B cell (primary cell): ENCODE measurements around the gene EGFL7. TPM values are rescaled to one million over a fixed set of nuclear protein-coding genes. Genes with fewer than 3 reads are reported as not detected.

ENCODE experiments used
- ATAC-seq: fragments of 200-7000 bp; cut with Tn5 transposase; one replicate; pipeline ENCODE4 v1.10.0; 2021; ENCODE audit warnings: low read depth, mild to moderate bottlenecking, moderate number of reproducible peaks, moderate library complexity
- CTCF ChIA-PET: fragments of 350-600 bp; sonication (Branson Sonifier 250); formaldehyde crosslinking; loops from one replicate; lab custom pipeline; 2021; ENCODE audit warnings: antibody characterized with exemption, inconsistent platforms; lab: Charles Lee
- POLR2A ChIA-PET: fragments of 350-600 bp; sonication (Branson Sonifier 250); formaldehyde crosslinking; loops from one replicate; lab custom pipeline; 2021; ENCODE audit warnings: antibody characterized with exemption; lab: Charles Lee
- DNase-seq: peaks from one replicate; pipeline ENCODE4 v3.0.0; 2013
- H2AFZ ChIP-seq: 2 replicates; pipeline ENCODE4 v1.6.1; 2012; ENCODE audit warnings: mild to moderate bottlenecking, low read depth, low read length; ENCODE audit not compliant: insufficient read depth, poor library complexity, severe bottlenecking
- H3K27ac ChIP-seq, 2 donors: 1 replicate in 1 of 2; 2 replicates in 1 of 2; pipeline ENCODE4 v1.5.1; 2012 to 2013; ENCODE audit warnings: low read length in 2 of 2, mild to moderate bottlenecking in 2 of 2, moderate library complexity in 1 of 2
- H3K27me3 ChIP-seq, 4 experiments: fragments of 200-600 bp in 1 of 4; sonication (generic) in 1 of 4; replicated peaks in 1 of 4; 1 replicate in 2 of 4; 2 replicates in 2 of 4; pipeline versions ENCODE4 v1.6.1 to v1.7.0; 2013 to 2016; ENCODE audit warnings: low read length in 3 of 4, mild to moderate bottlenecking in 2 of 4, mixed read lengths in 1 of 4, moderate library complexity in 1 of 4; ENCODE audit not compliant: insufficient read depth in 4 of 4, control insufficient read depth in 3 of 4; ENCODE audit errors: control extremely low read depth in 1 of 4
- H3K36me3 ChIP-seq, 2 experiments: replicated peaks in 1 of 2; 1 replicate in 1 of 2; 2 replicates in 1 of 2; pipeline versions ENCODE4 v1.6.1 to v1.7.1; 2013; ENCODE audit warnings: low read length in 1 of 2; ENCODE audit not compliant: insufficient read depth in 2 of 2, control insufficient read depth in 1 of 2; ENCODE audit errors: control extremely low read depth in 1 of 2, extremely low read depth in 1 of 2
- H3K4me1 ChIP-seq, 2 donors: fragments of 200-600 bp in 1 of 2; sonication (generic) in 1 of 2; 1 replicate in 1 of 2; 2 replicates in 1 of 2; pipeline versions ENCODE4 v1.5.1 to v1.6.1; 2013 to 2017; ENCODE audit warnings: low read length in 2 of 2; ENCODE audit not compliant: control insufficient read depth in 2 of 2, insufficient read depth in 2 of 2
- H3K4me2 ChIP-seq: replicated peaks from 2 replicates; pipeline ENCODE3; 2012; ENCODE audit warnings: mild to moderate bottlenecking, low read depth, low read length; ENCODE audit not compliant: poor library complexity, severe bottlenecking
- H3K4me3 ChIP-seq, 5 experiments: fragments of 200-600 bp in 1 of 5; sonication (generic) in 1 of 5; 1 replicate in 3 of 5; 2 replicates in 2 of 5; pipeline versions ENCODE4 v1.5.1 to v1.7.0; 2011 to 2016; ENCODE audit warnings: low read length in 4 of 5, mild to moderate bottlenecking in 4 of 5, low read depth in 2 of 5, control low read depth in 1 of 5, moderate library complexity in 1 of 5; ENCODE audit not compliant: insufficient read depth in 1 of 5; ENCODE audit errors: control extremely low read depth in 1 of 5, extremely low read depth in 1 of 5
- H3K79me2 ChIP-seq: fragments of 200-600 bp; sonication (generic); one replicate; pipeline ENCODE4 v1.6.0; 2016; ENCODE audit warnings: low read length; ENCODE audit not compliant: control insufficient read depth, insufficient read depth
- H3K9ac ChIP-seq: fragments of 200-600 bp; sonication (generic); 2 replicates; pipeline ENCODE4 v1.6.1; 2017; ENCODE audit warnings: mild to moderate bottlenecking, low read length, moderate library complexity
- H3K9me3 ChIP-seq, 3 donors: one replicate each; pipeline versions ENCODE4 v1.6.1 to v1.7.1; 2013; ENCODE audit warnings: low read length in 2 of 3; ENCODE audit not compliant: control insufficient read depth in 2 of 3, insufficient read depth in 1 of 3; ENCODE audit errors: control extremely low read depth in 1 of 3
- H4K20me1 ChIP-seq: 2 replicates; pipeline ENCODE4 v1.6.0; 2012; ENCODE audit warnings: mild to moderate bottlenecking, low read length; ENCODE audit not compliant: insufficient read depth, control insufficient read depth, poor library complexity, severe bottlenecking
- H3K27ac Mint-ChIP-seq: one replicate; pipeline ENCODE4 v1.8.0; 2021; ENCODE audit warnings: mixed read lengths
- H3K27me3 Mint-ChIP-seq: one replicate; pipeline ENCODE4 v1.8.0; 2021; ENCODE audit warnings: mixed read lengths
- H3K4me1 Mint-ChIP-seq: one replicate; pipeline ENCODE4 v1.8.0; 2021; ENCODE audit warnings: mixed read lengths
- H3K4me3 Mint-ChIP-seq: one replicate; pipeline ENCODE4 v1.8.0; 2021; ENCODE audit warnings: mixed read lengths
- H3K9me3 Mint-ChIP-seq: one replicate; pipeline ENCODE4 v1.8.0; 2022; ENCODE audit warnings: mixed read lengths; ENCODE audit not compliant: insufficient read depth
- CTCF ChIP-seq: fragments of 200-600 bp; IDR thresholded peaks from one replicate; pipeline ENCODE4 v1.8.0; 2022; ENCODE audit warnings: antibody characterized with exemption, mild to moderate bottlenecking
- EZH2 ChIP-seq: IDR thresholded peaks from 2 replicates; pipeline ENCODE4 v1.6.1; 2012; ENCODE audit warnings: borderline replicate concordance, low read depth, mild to moderate bottlenecking, moderate library complexity, low read length; ENCODE audit not compliant: insufficient read depth, poor library complexity, severe bottlenecking
- WGBS: methylation state at CpG from one replicate; pipeline ENCODE4 v1.1.5; 2013; ENCODE audit warnings: missing lambda C conversion rate; ENCODE audit not compliant: insufficient coverage; 5-methylcytosine and 5-hydroxymethylcytosine counted together
- intact Hi-C: fragments of 100-400 bp; cut with micrococcal nuclease; formaldehyde crosslinking; loops from one replicate; pipeline ENCODE4 v1.10.0; 2022
- polyA plus RNA-seq: library from polyadenylated mRNA; depleted of rRNA; stranded (reverse); fragments of >200 nt; gene quantifications from 2 replicates; pipeline ENCODE4 v1.2.3, GENCODE V29; 2012
- small RNA-seq: library from RNA; depleted of rRNA; stranded (forward); fragments of <200 nt; gene quantifications from one replicate; pipeline ENCODE3, GENCODE V24; 2012; ENCODE audit warnings: low replicate concordance, low read depth; ENCODE audit not compliant: insufficient read length
- total RNA-seq, 2 donors: library from RNA; stranded (reverse); fragments of 120-200 nt in 1 of 2; gene quantifications; 1 replicate in 1 of 2; 2 replicates in 1 of 2; pipeline versions ENCODE4 v1.2.3 to v1.2.4, GENCODE V29; 2013 to 2022

Gene EGFL7
- total and polyA plus RNA-seq, 2 donors (not counting 1 experiment from before 2014, with no cell fraction given): 0.34 TPM; not detected in 1

DNA sequence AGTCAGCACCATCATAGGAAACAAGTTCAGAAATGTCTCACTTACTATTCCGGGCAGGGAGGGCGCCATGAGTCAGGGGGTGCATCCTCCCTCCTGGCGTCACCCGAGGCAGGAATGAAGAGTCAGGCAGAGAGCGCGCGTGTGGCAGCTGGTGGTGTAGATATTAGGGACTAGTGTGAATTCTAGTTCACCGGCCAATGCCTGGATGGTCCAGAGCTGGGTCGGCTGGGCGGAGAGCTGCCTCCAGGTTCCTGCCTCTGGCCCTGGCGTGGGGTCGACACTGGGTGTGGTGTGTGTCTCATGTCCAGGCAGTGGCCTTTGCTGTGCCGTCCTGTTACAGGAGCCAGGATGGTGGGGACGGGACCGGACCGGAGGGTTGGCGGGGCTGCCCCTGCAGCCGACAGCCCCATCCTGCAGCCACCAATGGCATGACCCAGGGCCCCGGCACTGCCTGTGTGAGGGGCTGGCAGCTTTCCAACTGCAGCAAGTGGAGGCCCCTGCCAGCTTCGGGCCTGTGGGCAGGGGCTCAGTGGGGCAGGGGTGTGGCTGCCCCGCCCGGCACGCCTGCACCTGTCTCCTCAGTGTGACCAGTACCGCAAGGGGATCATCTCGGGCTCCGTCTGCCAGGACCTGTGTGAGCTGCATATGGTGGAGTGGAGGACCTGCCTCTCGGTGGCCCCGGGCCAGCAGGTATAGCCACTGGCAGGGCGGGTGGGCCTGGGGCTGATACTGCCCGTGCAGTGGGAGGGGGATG, 58.8 kb downstream of the EGFL7 start:
- POLR2A ChIA-PET: interaction anchor here (0.7 to 1.6 kb wide), 2 partner anchors 8 to 69 kb away, joined by 3 to 4 read pairs; no protein-coding TSS in a partner anchor

More for the DNA sequence above, 58.8 kb downstream of the EGFL7 start:
- Histone ChIP-seq H3K4me1 (peaks cover 20 to 38% of the 10 kb centered on the region in 2 donors), H3K36me3 (peaks cover 0 to 48% of the 10 kb centered on the region in 2 experiments), H3K27me3 (no peaks in the 10 kb centered on the region), H2AFZ (no peak overlapping the region), H3K9ac (no peak overlapping the region), H3K27ac (no peak overlapping the region), H3K9me3 (no peaks in the 10 kb centered on the region), H3K79me2 (peaks cover 22% of the 10 kb centered on the region), H3K4me3 (no peak overlapping the region), H3K4me2 (no peak overlapping the region), H4K20me1 (peaks cover 64% of the 10 kb centered on the region)
- 83% methylated on average over 30 of the region's 30 CpGs for WGBS
- TF ChIP-seq CTCF (no peak), EZH2 (no peak)
- peaks cover 38% of the 10 kb centered on the region for H3K4me1 Mint-ChIP-seq
- H3K9me3 Mint-ChIP-seq: no peaks in the 10 kb centered on the region
- CTCF ChIA-PET: no interaction called here
- no peak for ATAC-seq
- peaks cover 2% of the 10 kb centered on the region for H3K27me3 Mint-ChIP-seq
- no peak overlapping the region for H3K4me3 Mint-ChIP-seq
- no peak for DNase-seq
- peak overlapping the region; percentile 16 for H3K27ac Mint-ChIP-seq
- intact Hi-C loops: no loop called here

Small RNA genes lying within 50 kb of the gene (small RNA-seq; reads per million reads assigned to genes)
- gene MIR126: 98.5 reads per million, percentile 94 among the genes with 10 or more reads in this experiment

Other genes with a start within 250 kb of the EGFL7 start
- gene INPP5E, start 223.1 kb upstream of the EGFL7 start, total RNA-seq: 33.1 and 35.3 TPM in 2 replicates
- 28.2 and 31.0 TPM in 2 replicates for gene INPP5E, start 223.1 kb upstream of the EGFL7 start, polyA plus RNA-seq
- gene SEC16A, start 179.9 kb upstream of the EGFL7 start, total RNA-seq: 73.4 and 79.5 TPM in 2 replicates
- 31.7 and 41.6 TPM in 2 replicates for gene SEC16A, start 179.9 kb upstream of the EGFL7 start, polyA plus RNA-seq
- gene NOTCH1, start 116.9 kb upstream of the EGFL7 start, total RNA-seq: 38.5 and 40.6 TPM in 2 replicates
- gene NOTCH1, start 116.9 kb upstream of the EGFL7 start, polyA plus RNA-seq: 16.6 and 19.6 TPM in 2 replicates
- gene AGPAT2, start 24.5 kb downstream of the EGFL7 start, total RNA-seq: 25.1 and 32.7 TPM in 2 replicates
- gene AGPAT2, start 24.5 kb downstream of the EGFL7 start, polyA plus RNA-seq: 28.4 and 30.8 TPM in 2 replicates
- 9.2 and 9.6 TPM in 2 replicates for gene DIPK1B, start 49.7 kb downstream of the EGFL7 start, total RNA-seq
- gene DIPK1B, start 49.7 kb downstream of the EGFL7 start, polyA plus RNA-seq: 9.6 and 49.8 TPM in 2 replicates
- 70.7 and 76.3 TPM in 2 replicates for gene LCN10, start 80.0 kb downstream of the EGFL7 start, total RNA-seq
- 85.1 and 93.0 TPM in 2 replicates for gene LCN10, start 80.0 kb downstream of the EGFL7 start, polyA plus RNA-seq
- not detected in 2 replicates for gene LCN6, start 85.6 kb downstream of the EGFL7 start, total RNA-seq
- gene LCN6, start 85.6 kb downstream of the EGFL7 start, polyA plus RNA-seq: 0.18 and 0.52 TPM in 2 replicates
- gene LCN8, start 95.3 kb downstream of the EGFL7 start, total RNA-seq: 59.7 and 60.9 TPM in 2 replicates
- gene LCN8, start 95.3 kb downstream of the EGFL7 start, polyA plus RNA-seq: 2.8 and 4.1 TPM in 2 replicates
- gene LCN15, start 101.6 kb downstream of the EGFL7 start, total RNA-seq: not detected in 2 replicates
- not detected in 2 replicates for gene LCN15, start 101.6 kb downstream of the EGFL7 start, polyA plus RNA-seq
- gene TMEM141, start 128.4 kb downstream of the EGFL7 start, total RNA-seq: 35.7 and 39.1 TPM in 2 replicates
- gene TMEM141, start 128.4 kb downstream of the EGFL7 start, polyA plus RNA-seq: 32.4 and 60.8 TPM in 2 replicates
- gene CCDC183, start 133.4 kb downstream of the EGFL7 start, total RNA-seq: 1.0 and 1.8 TPM in 2 replicates
- 4.0 and 4.9 TPM in 2 replicates for gene CCDC183, start 133.4 kb downstream of the EGFL7 start, polyA plus RNA-seq
- 70.5 and 72.3 TPM in 2 replicates for gene RABL6, start 145.0 kb downstream of the EGFL7 start, total RNA-seq
- 32.2 and 33.6 TPM in 2 replicates for gene RABL6, start 145.0 kb downstream of the EGFL7 start, polyA plus RNA-seq
- 2.3 and 2.9 TPM in 2 replicates for gene AJM1, start 179.6 kb downstream of the EGFL7 start, total RNA-seq
- 1.2 and 1.7 TPM in 2 replicates for gene AJM1, start 179.6 kb downstream of the EGFL7 start, polyA plus RNA-seq
- gene PHPT1, start 186.5 kb downstream of the EGFL7 start, total RNA-seq: 33.1 and 36.5 TPM in 2 replicates
- 21.9 and 37.2 TPM in 2 replicates for gene PHPT1, start 186.5 kb downstream of the EGFL7 start, polyA plus RNA-seq
- gene MAMDC4, start 189.4 kb downstream of the EGFL7 start, total RNA-seq: 5.4 and 7.6 TPM in 2 replicates
- 5.3 and 6.8 TPM in 2 replicates for gene MAMDC4, start 189.4 kb downstream of the EGFL7 start, polyA plus RNA-seq
- 259 and 261 TPM in 2 replicates for gene EDF1, start 203.4 kb downstream of the EGFL7 start, total RNA-seq
- 317 and 360 TPM in 2 replicates for gene EDF1, start 203.4 kb downstream of the EGFL7 start, polyA plus RNA-seq
- gene TRAF2, start 223.6 kb downstream of the EGFL7 start, total RNA-seq: 54.5 and 55.4 TPM in 2 replicates
- 25.5 and 35.5 TPM in 2 replicates for gene TRAF2, start 223.6 kb downstream of the EGFL7 start, polyA plus RNA-seq